Astrocyte (in vitro differentiated cells and primary cell): ENCODE measurements around the gene ACAP3. TPM values are rescaled to one million over a fixed set of nuclear protein-coding genes. Genes with fewer than 3 reads are reported as not detected.

Experiments
- DNase-seq: peaks from one replicate; pipeline ENCODE4 v3.0.0-alpha.2; 2010; ENCODE audit warnings: low read depth
- FAIRE-seq: peaks from 2 replicates; lab custom pipeline; 2011; peaks lifted over from hg19 to GRCh38; lab: Jason Lieb, UNC
- H2AFZ ChIP-seq: 2 replicates; pipeline ENCODE4 v1.6.0; 2012; ENCODE audit warnings: low read depth, low read length, inconsistent platforms
- H3K27ac ChIP-seq: 2 replicates; pipeline ENCODE4 v1.5.1; 2011; ENCODE audit warnings: low read depth, low read length, inconsistent platforms
- H3K27me3 ChIP-seq: 2 replicates; pipeline ENCODE4 v1.6.0; 2011; ENCODE audit warnings: low read length, inconsistent platforms; ENCODE audit not compliant: insufficient read depth
- H3K36me3 ChIP-seq: 2 replicates; pipeline ENCODE4 v1.5.1; 2011; ENCODE audit warnings: low read length, inconsistent platforms; ENCODE audit not compliant: insufficient read depth
- H3K4me1 ChIP-seq: 2 replicates; pipeline ENCODE4 v1.5.1; 2011; ENCODE audit warnings: low read length, inconsistent platforms; ENCODE audit not compliant: insufficient read depth
- H3K4me2 ChIP-seq: 2 replicates; pipeline ENCODE4 v1.6.0; 2012; ENCODE audit warnings: low read length, inconsistent platforms
- H3K4me3 ChIP-seq: 2 replicates; pipeline ENCODE4 v1.5.1; 2011; ENCODE audit warnings: low read depth, mild to moderate bottlenecking, low read length, inconsistent platforms; ENCODE audit not compliant: insufficient read depth
- H3K79me2 ChIP-seq: 2 replicates; pipeline ENCODE4 v1.6.0; 2012; ENCODE audit warnings: mild to moderate bottlenecking, low read length, inconsistent platforms; ENCODE audit not compliant: insufficient read depth
- H3K9ac ChIP-seq: 2 replicates; pipeline ENCODE4 v1.6.0; 2012; ENCODE audit warnings: mild to moderate bottlenecking, low read length, inconsistent platforms
- H3K9me3 ChIP-seq: 2 replicates; pipeline ENCODE4 v1.5.1; 2012; ENCODE audit warnings: low read depth, mild to moderate bottlenecking, low read length, inconsistent platforms; ENCODE audit not compliant: insufficient read depth
- H4K20me1 ChIP-seq: 2 replicates; pipeline ENCODE4 v1.6.0; 2012; ENCODE audit warnings: low read length, inconsistent platforms; ENCODE audit not compliant: insufficient read depth
- H3K27ac Mint-ChIP-seq: one replicate; pipeline ENCODE4 v1.8.0; 2021; ENCODE audit warnings: mild to moderate bottlenecking, mixed read lengths; ENCODE audit not compliant: unreplicated experiment
- H3K27me3 Mint-ChIP-seq: one replicate; pipeline ENCODE4 v1.8.0; 2021; ENCODE audit warnings: low read depth, mixed read lengths; ENCODE audit not compliant: unreplicated experiment
- H3K36me3 Mint-ChIP-seq: one replicate; pipeline ENCODE4 v1.8.0; 2021; ENCODE audit warnings: low read depth, mixed read lengths; ENCODE audit not compliant: unreplicated experiment
- H3K4me1 Mint-ChIP-seq: one replicate; pipeline ENCODE4 v1.8.0; 2021; ENCODE audit warnings: low read depth, mixed read lengths; ENCODE audit not compliant: unreplicated experiment
- H3K4me3 Mint-ChIP-seq: one replicate; pipeline ENCODE4 v1.8.0; 2021; ENCODE audit warnings: mild to moderate bottlenecking, moderate library complexity, mixed read lengths; ENCODE audit not compliant: unreplicated experiment
- H3K9me3 Mint-ChIP-seq: one replicate; pipeline ENCODE4 v1.8.0; 2021; ENCODE audit warnings: mild to moderate bottlenecking, mixed read lengths; ENCODE audit not compliant: unreplicated experiment
- EZH2 ChIP-seq: IDR thresholded peaks from 2 replicates; pipeline ENCODE4 v1.6.1; 2012; ENCODE audit warnings: mild to moderate bottlenecking, low read length, inconsistent platforms; ENCODE audit not compliant: insufficient read depth
- total RNA-seq: library from RNA; stranded (reverse); gene quantifications from 2 replicates; pipeline ENCODE4 v1.2.1, GENCODE V29; 2021
- TF ChIP-seq, protein P1 (sequence below): IDR thresholded peaks from 2 replicates; pipeline ENCODE4 v1.5.1; 2011; ENCODE audit warnings: low read depth, mild to moderate bottlenecking, inconsistent platforms, low read length, moderate library complexity; ENCODE audit not compliant: insufficient read depth

ACAP3 gene
- total RNA-seq, 1 donor from 2014 or later, result 64.0 TPM

DNA sequence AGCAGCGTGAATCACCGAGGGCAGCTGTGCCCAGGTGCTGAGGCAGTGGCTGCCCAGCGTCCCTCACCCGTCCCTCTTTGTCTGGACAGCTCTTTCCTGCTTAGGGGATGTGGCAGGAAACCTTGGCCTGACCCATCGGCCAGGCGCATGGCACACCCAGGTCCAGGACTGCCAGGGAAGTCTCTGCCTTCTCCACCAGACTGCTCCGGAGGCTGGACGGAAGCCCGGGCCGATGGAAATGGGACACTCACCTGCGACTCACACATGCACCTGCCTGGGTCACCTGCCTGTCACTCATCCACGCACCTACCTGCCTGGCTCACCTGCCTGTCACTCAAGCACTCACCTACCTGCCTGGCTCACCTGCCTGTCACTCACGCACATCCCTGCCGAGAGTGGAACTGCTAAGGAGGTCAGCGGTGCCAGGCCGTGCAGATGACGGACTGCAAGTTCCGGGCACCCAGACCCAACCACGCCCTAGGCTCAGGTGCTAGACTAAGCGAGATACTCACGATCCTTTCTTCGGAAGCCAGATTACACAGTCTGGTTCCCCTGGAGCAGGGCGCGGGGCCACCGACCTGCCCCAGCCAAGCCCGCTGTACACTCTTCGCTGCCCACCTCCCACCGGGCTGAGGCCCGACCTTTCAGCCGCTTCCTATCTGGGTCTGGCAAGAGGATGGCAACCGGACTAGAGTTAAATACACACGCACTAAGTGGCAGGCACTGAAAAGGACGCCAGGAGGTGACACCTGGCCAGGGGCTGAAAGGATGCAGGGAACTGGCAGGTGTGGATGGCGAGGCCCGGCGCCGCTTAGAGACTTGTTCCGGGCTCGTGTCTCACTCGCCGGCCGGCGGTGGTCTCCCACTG lies 35.2 kb downstream of the ACAP3 start:
- no peak for FAIRE-seq
- H2AFZ ChIP-seq, result no peak overlapping the region
- peaks cover 8% of the 10 kb centered on the region for H3K36me3 Mint-ChIP-seq

DNA sequence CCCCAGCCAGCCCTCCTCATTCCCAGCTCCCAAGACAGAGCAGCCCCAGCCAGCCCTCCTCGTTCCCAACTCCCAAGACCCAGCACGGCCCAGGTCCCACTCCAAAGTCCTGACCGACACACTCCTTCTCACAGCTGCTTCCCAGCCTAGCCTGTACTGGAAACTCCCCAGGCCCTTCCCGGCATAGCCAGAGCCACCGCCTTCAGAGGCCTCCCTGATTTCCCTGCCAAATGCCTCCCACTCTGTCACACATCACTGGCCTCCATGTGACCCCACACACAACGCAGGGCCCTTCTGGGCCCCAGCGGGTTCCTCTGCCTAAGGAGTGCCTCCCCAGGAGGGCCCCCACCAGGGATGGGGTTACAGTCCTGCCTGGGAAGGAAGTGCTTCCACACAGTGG lies 36.9 kb downstream of the ACAP3 start:
- FAIRE-seq, result no peak
- TF ChIP-seq, protein P1, sequence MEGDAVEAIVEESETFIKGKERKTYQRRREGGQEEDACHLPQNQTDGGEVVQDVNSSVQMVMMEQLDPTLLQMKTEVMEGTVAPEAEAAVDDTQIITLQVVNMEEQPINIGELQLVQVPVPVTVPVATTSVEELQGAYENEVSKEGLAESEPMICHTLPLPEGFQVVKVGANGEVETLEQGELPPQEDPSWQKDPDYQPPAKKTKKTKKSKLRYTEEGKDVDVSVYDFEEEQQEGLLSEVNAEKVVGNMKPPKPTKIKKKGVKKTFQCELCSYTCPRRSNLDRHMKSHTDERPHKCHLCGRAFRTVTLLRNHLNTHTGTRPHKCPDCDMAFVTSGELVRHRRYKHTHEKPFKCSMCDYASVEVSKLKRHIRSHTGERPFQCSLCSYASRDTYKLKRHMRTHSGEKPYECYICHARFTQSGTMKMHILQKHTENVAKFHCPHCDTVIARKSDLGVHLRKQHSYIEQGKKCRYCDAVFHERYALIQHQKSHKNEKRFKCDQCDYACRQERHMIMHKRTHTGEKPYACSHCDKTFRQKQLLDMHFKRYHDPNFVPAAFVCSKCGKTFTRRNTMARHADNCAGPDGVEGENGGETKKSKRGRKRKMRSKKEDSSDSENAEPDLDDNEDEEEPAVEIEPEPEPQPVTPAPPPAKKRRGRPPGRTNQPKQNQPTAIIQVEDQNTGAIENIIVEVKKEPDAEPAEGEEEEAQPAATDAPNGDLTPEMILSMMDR, result no peak
- TF ChIP-seq EZH2, result no peak
- peak overlapping the region; percentile 6 for H3K27ac ChIP-seq

More for the DNA sequence above, 35.2 kb downstream of the ACAP3 start:
- Histone ChIP-seq H3K4me2 (peak overlapping the region; percentile 99), H3K27ac (peak overlapping the region; percentile 90), H3K4me3 (peak overlapping the region; percentile 88), H4K20me1 (peaks cover 47% of the 10 kb centered on the region), H3K9me3 (no peaks in the 10 kb centered on the region), H3K79me2 (peaks cover 61% of the 10 kb centered on the region), H3K4me1 (peaks cover 40% of the 10 kb centered on the region), H3K9ac (peak overlapping the region; percentile 99), H3K27me3 (no peaks in the 10 kb centered on the region), H3K36me3 (no peaks in the 10 kb centered on the region)
- TF ChIP-seq, protein P1, result no peak
- no peak for TF ChIP-seq EZH2
- DNase-seq, result no peak
- Mint-ChIP-seq H3K4me3 (peak overlapping the region; percentile 93), H3K27ac (peak overlapping the region; percentile 93), H3K4me1 (peaks cover 35% of the 10 kb centered on the region), H3K9me3 (no peaks in the 10 kb centered on the region), H3K27me3 (no peaks in the 10 kb centered on the region)

DNA sequence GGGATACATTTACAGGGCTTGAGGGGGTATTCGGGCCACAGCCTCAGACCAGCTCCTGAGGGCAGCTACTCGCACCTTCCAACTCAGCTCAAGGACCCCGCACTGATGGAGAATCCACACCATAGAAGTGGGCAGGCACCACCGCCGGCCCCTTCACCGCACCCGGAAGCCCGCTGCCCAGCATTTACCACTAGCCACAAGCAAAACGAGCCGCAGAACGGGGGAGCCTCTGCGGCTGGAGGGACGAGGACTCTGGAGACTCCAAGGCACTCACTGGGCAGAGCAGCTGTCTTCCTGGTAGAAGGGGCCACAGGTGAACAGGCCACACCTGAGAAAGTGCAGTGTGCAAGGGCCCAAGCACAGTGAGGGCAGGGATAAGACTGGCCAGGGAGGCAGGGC lies 39.4 kb downstream of the ACAP3 start:
- DNase-seq (no peak), FAIRE-seq (no peak)
- peaks cover 40% of the 10 kb centered on the region for H3K4me1 Mint-ChIP-seq
- Histone ChIP-seq H3K27ac (no peak overlapping the region), H3K4me3 (no peak overlapping the region), H3K9me3 (no peaks in the 10 kb centered on the region), H3K36me3 (peaks cover 4% of the 10 kb centered on the region), H3K4me1 (peaks cover 43% of the 10 kb centered on the region), H3K9ac (no peak overlapping the region), H3K79me2 (peaks cover 79% of the 10 kb centered on the region), H4K20me1 (peaks cover 56% of the 10 kb centered on the region), H3K27me3 (no peaks in the 10 kb centered on the region), H2AFZ (no peak overlapping the region), H3K4me2 (no peak overlapping the region)
- H3K4me3 Mint-ChIP-seq, result no peak overlapping the region
- no peaks in the 10 kb centered on the region for H3K9me3 Mint-ChIP-seq
- TF ChIP-seq, protein P1, result no peak
- no peak for TF ChIP-seq EZH2
- peak overlapping the region; percentile 58 for H3K27ac Mint-ChIP-seq
- no peaks in the 10 kb centered on the region for H3K27me3 Mint-ChIP-seq
- H3K36me3 Mint-ChIP-seq, result peaks cover 17% of the 10 kb centered on the region

More for the DNA sequence above, 36.9 kb downstream of the ACAP3 start:
- no peaks in the 10 kb centered on the region for H3K36me3 ChIP-seq
- Mint-ChIP-seq H3K27me3 (no peaks in the 10 kb centered on the region), H3K27ac (peak overlapping the region; percentile 37), H3K36me3 (peaks cover 11% of the 10 kb centered on the region), H3K4me3 (peak overlapping the region; percentile 85), H3K9me3 (no peaks in the 10 kb centered on the region), H3K4me1 (peaks cover 34% of the 10 kb centered on the region)
- peak overlapping the region; percentile 55 for H3K4me2 ChIP-seq
- peaks cover 72% of the 10 kb centered on the region for H3K79me2 ChIP-seq
- no peak overlapping the region for H2AFZ ChIP-seq
- no peaks in the 10 kb centered on the region for H3K27me3 ChIP-seq
- H3K9ac ChIP-seq, result peak overlapping the region; percentile 44
- H3K4me1 ChIP-seq, result peaks cover 40% of the 10 kb centered on the region
- H3K4me3 ChIP-seq, result no peak overlapping the region
- H3K9me3 ChIP-seq, result no peaks in the 10 kb centered on the region
- DNase-seq, result peak; percentile 57
- peaks cover 52% of the 10 kb centered on the region for H4K20me1 ChIP-seq
